ENCODE measurements around the gene UNC79. TPM values are rescaled to one million over a fixed set of nuclear protein-coding genes. Genes with fewer than 3 reads are reported as not detected.

The UNC79 gene
- polyA plus RNA-seq, 3 donors: 0.01 to 0.02 TPM; not detected in 1

GRCh38 chr14:93454224-93454623 lies 23.5 kb downstream of the UNC79 start:
- H3K9me3 Mint-ChIP-seq: peaks cover 0 to 3% (median 2%) of the 10 kb centered on the region in 7 donors
- Histone ChIP-seq H3K4me2 (replicated peaks; ENCODE audit: extremely low read depth, low read length, poor library complexity, severe bottlenecking) (no peak overlapping the region), H3K4me1 (ENCODE audit: control insufficient read depth in 1 of 2, insufficient read depth in 2 of 2, low read length in 2 of 2) (no peaks in the 10 kb centered on the region), H4K20me1 (ENCODE audit: insufficient read depth, low read length) (no peaks in the 10 kb centered on the region), H3K4me3 (replicated peaks in 1 of 3; ENCODE audit: low read depth in 2 of 3, low read length in 3 of 3) (no peak overlapping the region), H3K79me2 (ENCODE audit: insufficient read depth, low read length) (no peaks in the 10 kb centered on the region), H3K9ac (ENCODE audit: insufficient read depth, low read length, poor library complexity, severe bottlenecking) (no peak overlapping the region), H3K36me3 (replicated peaks in 1 of 2; ENCODE audit: control insufficient read depth in 1 of 2, insufficient read depth in 2 of 2, low read length in 2 of 2) (no peaks in the 10 kb centered on the region), H3K27me3 (ENCODE audit: control insufficient read depth in 2 of 2, insufficient read depth in 2 of 2, low read length in 2 of 2) (peaks cover 4 to 15% of the 10 kb centered on the region in 2 donors), H3K27ac (ENCODE audit: low read depth in 1 of 2, low read length in 2 of 2) (no peak overlapping the region), H3K9me3 (replicated peaks in 1 of 2; ENCODE audit: control insufficient read depth in 1 of 2, insufficient read depth in 1 of 2, low read length in 2 of 2) (no peaks in the 10 kb centered on the region), H2AFZ (ENCODE audit: insufficient read depth, low read depth, low read length, poor library complexity, severe bottlenecking) (no peak overlapping the region)
- no peak overlapping the region for H3K27ac Mint-ChIP-seq
- peaks cover 0 to 23% (median 14%) of the 10 kb centered on the region in 3 donors for H3K27me3 Mint-ChIP-seq (ENCODE audit: low read depth in 3 of 3)
- intact Hi-C loops (cut with micrococcal nuclease): no loop called here
- no peak for DNase-seq
- no peaks in the 10 kb centered on the region for H3K36me3 Mint-ChIP-seq
- no peak overlapping the region for H3K4me3 Mint-ChIP-seq
- no CpG with 5 or more reads among the region's 1 CpG for WGBS (ENCODE audit: insufficient coverage)
- peaks cover 1% of the 10 kb centered on the region for H3K4me1 Mint-ChIP-seq
- no peak for TF ChIP-seq CTCF (IDR thresholded peaks at IDR 0.05)

GRCh38 chr14:93456356-93456755 lies 25.6 kb downstream of the UNC79 start:
- H3K9ac ChIP-seq (ENCODE audit: insufficient read depth, low read length, poor library complexity, severe bottlenecking): no peak overlapping the region
- Mint-ChIP-seq H3K4me3 (no peak overlapping the region), H3K27ac (no peak overlapping the region), H3K27me3 (ENCODE audit: low read depth in 3 of 3) (peaks cover 0 to 14% (median 11%) of the 10 kb centered on the region in 3 donors), H3K9me3 (peaks cover 0 to 3% (median 0%) of the 10 kb centered on the region in 7 donors), H3K4me1 (peaks cover 1% of the 10 kb centered on the region), H3K36me3 (no peaks in the 10 kb centered on the region)
- no peaks in the 10 kb centered on the region for H3K9me3 ChIP-seq (replicated peaks in 1 of 2; ENCODE audit: control insufficient read depth in 1 of 2, insufficient read depth in 1 of 2, low read length in 2 of 2)
- intact Hi-C loops (cut with micrococcal nuclease): no loop called here
- no peaks in the 10 kb centered on the region for H4K20me1 ChIP-seq (ENCODE audit: insufficient read depth, low read length)
- H3K4me1 ChIP-seq (ENCODE audit: control insufficient read depth in 1 of 2, insufficient read depth in 2 of 2, low read length in 2 of 2): no peaks in the 10 kb centered on the region
- TF ChIP-seq CTCF (IDR thresholded peaks at IDR 0.05): no peak
- H3K4me2 ChIP-seq (replicated peaks; ENCODE audit: extremely low read depth, low read length, poor library complexity, severe bottlenecking): no peak overlapping the region
- DNase-seq: no peak
- peaks cover 3% of the 10 kb centered on the region in 2 donors for H3K27me3 ChIP-seq (ENCODE audit: control insufficient read depth in 2 of 2, insufficient read depth in 2 of 2, low read length in 2 of 2)
- H2AFZ ChIP-seq (ENCODE audit: insufficient read depth, low read depth, low read length, poor library complexity, severe bottlenecking): no peak overlapping the region
- no peaks in the 10 kb centered on the region for H3K36me3 ChIP-seq (replicated peaks in 1 of 2; ENCODE audit: control insufficient read depth in 1 of 2, insufficient read depth in 2 of 2, low read length in 2 of 2)
- H3K27ac ChIP-seq (ENCODE audit: low read depth in 1 of 2, low read length in 2 of 2): no peak overlapping the region
- H3K79me2 ChIP-seq (ENCODE audit: insufficient read depth, low read length): no peaks in the 10 kb centered on the region
- no peak overlapping the region for H3K4me3 ChIP-seq (replicated peaks in 1 of 3; ENCODE audit: low read depth in 2 of 3, low read length in 3 of 3)

Data from CD14-positive monocyte (primary cell).